Transverse colon (tissue), 4 donors: ENCODE data around the gene CKAP5. TPM values are rescaled to one million over a fixed set of nuclear protein-coding genes. Genes with fewer than 3 reads are reported as not detected.

ENCODE experiments used
- DNase-seq: peaks from one replicate; pipeline ENCODE4 v3.0.0-alpha.2; 2019
- H3K27ac ChIP-seq, 4 donors: fragments of 200-600 bp; sonication (generic); 2 replicates each; pipeline ENCODE4 v1.5.1; 2016 to 2018; ENCODE audit warnings: inconsistent platforms in 4 of 4
- H3K27me3 ChIP-seq: fragments of 200-600 bp; sonication (generic); 2 replicates; pipeline ENCODE4 v1.5.1; 2017; ENCODE audit warnings: inconsistent platforms
- H3K36me3 ChIP-seq, 4 donors: fragments of 200-600 bp; sonication (generic); 2 replicates each; pipeline ENCODE4 v1.5.1; 2017 to 2019; ENCODE audit warnings: inconsistent platforms in 4 of 4
- H3K4me1 ChIP-seq, 4 donors: fragments of 200-600 bp; sonication (generic); 2 replicates each; pipeline ENCODE4 v1.5.1; 2017 to 2020; ENCODE audit warnings: inconsistent platforms in 4 of 4
- H3K4me3 ChIP-seq, 4 donors: fragments of 200-600 bp; sonication (generic); 1 replicate in 1 of 4; 2 replicates in 3 of 4; pipeline versions ENCODE4 v1.5.1 to v1.6.1; 2017 to 2019; ENCODE audit warnings: inconsistent platforms in 4 of 4
- H3K9me3 ChIP-seq, 2 donors: fragments of 200-600 bp; sonication (generic); 2 replicates each; pipeline ENCODE4 v1.5.1; 2017 to 2019; ENCODE audit warnings: inconsistent platforms in 2 of 2
- EP300 ChIP-seq: sonication (generic); formaldehyde crosslinking; IDR thresholded peaks from one replicate; pipeline ENCODE4 v1.6.1; 2017; ENCODE audit warnings: antibody characterized with exemption, low read depth
- POLR2A ChIP-seq: fragments of 450-650 bp; IDR thresholded peaks from one replicate; pipeline ENCODE4 v1.6.1; 2016; ENCODE audit warnings: antibody characterized with exemption, mild to moderate bottlenecking, moderate library complexity
- POLR2AphosphoS5 ChIP-seq, 3 donors: sonication (generic); formaldehyde crosslinking; IDR thresholded peaks; one replicate each; pipeline ENCODE4 v1.6.1; 2016; ENCODE audit warnings: antibody characterized with exemption in 3 of 3
- WGBS, 2 donors: methylation state at CpG; one replicate each; pipeline ENCODE4 v1.1.5; 2018; ENCODE audit warnings: low coverage in 1 of 2; 5-methylcytosine and 5-hydroxymethylcytosine counted together
- in situ Hi-C, 4 donors: fragments of 200-750 bp; cut with MboI; loops; one replicate each; pipeline versions ENCODE4 v1.15.0 to v1.15.1; 2017; ENCODE audit warnings: low sequenced_read_pairs in 3 of 4, low pct_ligation_motif_present in 1 of 4, low pct_unique_long_range_greater_than_20kb in 1 of 4
- intact Hi-C: fragments of 100-400 bp; cut with DNase I; formaldehyde crosslinking; loops from one replicate; pipeline ENCODE4 v1.15.1; 2023; ENCODE audit warnings: low total_unique reads
- total RNA-seq, 4 donors: library from RNA; depleted of rRNA; stranded (reverse); fragments of >200 nt; gene quantifications; one replicate each; pipeline ENCODE4 v1.1.0, GENCODE V29; 2016
- TF ChIP-seq, protein P1 (sequence below), 5 experiments: fragments of 200-600 bp in 3 of 5; fragments of 450-650 bp in 2 of 5; sonication (generic) in 3 of 5; IDR thresholded peaks; 1 replicate in 2 of 5; 2 replicates in 3 of 5; pipeline ENCODE4 v1.5.1; 2016 to 2017; ENCODE audit warnings: antibody characterized with exemption in 5 of 5, inconsistent platforms in 3 of 5, mild to moderate bottlenecking in 2 of 5, moderate library complexity in 1 of 5

The CKAP5 gene
- total RNA-seq, 4 donors from 2014 or later, result 9.7 to 32.2 (median 28.1) TPM

DNA sequence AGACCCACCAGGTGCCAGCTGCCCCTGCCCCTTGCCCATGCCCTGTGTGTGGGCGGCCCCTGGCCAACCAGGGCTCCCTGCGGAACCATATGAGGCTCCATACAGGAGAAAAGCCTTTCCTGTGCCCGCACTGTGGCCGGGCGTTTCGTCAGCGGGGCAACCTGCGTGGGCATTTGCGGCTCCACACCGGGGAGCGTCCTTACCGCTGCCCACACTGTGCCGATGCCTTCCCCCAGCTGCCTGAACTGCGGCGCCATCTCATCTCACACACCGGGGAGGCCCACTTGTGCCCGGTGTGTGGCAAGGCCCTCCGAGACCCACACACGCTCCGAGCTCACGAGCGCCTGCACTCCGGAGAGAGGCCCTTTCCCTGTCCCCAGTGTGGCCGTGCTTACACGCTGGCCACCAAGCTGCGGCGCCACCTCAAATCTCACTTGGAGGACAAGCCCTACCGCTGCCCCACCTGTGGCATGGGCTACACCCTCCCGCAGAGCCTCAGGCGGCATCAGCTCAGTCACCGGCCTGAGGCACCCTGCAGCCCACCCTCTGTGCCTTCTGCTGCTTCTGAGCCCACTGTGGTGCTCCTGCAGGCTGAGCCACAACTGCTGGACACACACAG lies 140.9 kb downstream of the CKAP5 start:
- intact Hi-C loops (no loop called here), in situ Hi-C loops (no loop called here)
- H3K27me3 ChIP-seq, result no peaks in the 10 kb centered on the region
- no peak for TF ChIP-seq POLR2A
- TF ChIP-seq POLR2AphosphoS5 (IDR thresholded peaks at IDR 0.05), result no peak
- no peak for TF ChIP-seq EP300
- TF ChIP-seq, protein P1, sequence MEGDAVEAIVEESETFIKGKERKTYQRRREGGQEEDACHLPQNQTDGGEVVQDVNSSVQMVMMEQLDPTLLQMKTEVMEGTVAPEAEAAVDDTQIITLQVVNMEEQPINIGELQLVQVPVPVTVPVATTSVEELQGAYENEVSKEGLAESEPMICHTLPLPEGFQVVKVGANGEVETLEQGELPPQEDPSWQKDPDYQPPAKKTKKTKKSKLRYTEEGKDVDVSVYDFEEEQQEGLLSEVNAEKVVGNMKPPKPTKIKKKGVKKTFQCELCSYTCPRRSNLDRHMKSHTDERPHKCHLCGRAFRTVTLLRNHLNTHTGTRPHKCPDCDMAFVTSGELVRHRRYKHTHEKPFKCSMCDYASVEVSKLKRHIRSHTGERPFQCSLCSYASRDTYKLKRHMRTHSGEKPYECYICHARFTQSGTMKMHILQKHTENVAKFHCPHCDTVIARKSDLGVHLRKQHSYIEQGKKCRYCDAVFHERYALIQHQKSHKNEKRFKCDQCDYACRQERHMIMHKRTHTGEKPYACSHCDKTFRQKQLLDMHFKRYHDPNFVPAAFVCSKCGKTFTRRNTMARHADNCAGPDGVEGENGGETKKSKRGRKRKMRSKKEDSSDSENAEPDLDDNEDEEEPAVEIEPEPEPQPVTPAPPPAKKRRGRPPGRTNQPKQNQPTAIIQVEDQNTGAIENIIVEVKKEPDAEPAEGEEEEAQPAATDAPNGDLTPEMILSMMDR (IDR thresholded peaks at IDR 0.05), result no peak
- H3K36me3 ChIP-seq, result peaks cover 0 to 42% (median 20%) of the 10 kb centered on the region in 4 donors
- peaks cover 10 to 19% (median 13%) of the 10 kb centered on the region in 4 donors for H3K4me1 ChIP-seq
- no peak overlapping the region for H3K27ac ChIP-seq
- DNase-seq, result no peak
- no peaks in the 10 kb centered on the region for H3K9me3 ChIP-seq
- H3K4me3 ChIP-seq, result no peak overlapping the region
- 98% methylated on average over 21 of the region's 31 CpGs; no CpG with 5 or more reads in 1 of the 2 donors for WGBS, 2 donors

DNA sequence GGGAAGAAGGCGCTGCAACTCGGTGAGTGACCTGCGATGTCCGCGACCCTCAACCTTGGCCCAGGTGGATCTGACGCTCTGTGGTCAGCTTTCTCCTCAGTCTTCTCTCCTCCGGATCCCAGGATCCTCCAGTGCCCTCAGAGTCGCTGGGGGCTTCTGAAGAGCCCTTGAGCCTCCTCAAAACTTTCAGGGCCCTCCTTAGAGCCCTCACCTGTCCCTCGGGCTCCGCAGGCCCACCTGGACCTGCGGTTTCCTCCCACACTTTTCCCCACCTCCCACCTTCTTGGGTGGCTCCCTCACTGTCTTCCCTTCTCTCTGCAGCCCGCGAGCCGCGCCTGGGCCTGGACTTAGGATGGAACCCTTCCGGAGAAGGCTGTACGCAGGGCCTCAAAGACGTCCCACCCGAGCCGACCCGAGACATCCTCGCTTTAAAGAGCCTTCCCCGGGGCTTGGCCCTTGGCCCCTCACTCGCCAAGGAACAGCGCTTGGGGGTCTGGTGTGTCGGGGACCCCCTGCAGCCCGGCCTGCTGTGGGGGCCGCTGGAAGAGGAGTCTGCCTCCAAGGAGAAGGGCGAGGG lies 144.9 kb downstream of the CKAP5 start:
- peaks cover 0 to 39% (median 17%) of the 10 kb centered on the region in 4 donors for H3K36me3 ChIP-seq
- DNase-seq, result no peak
- no peaks in the 10 kb centered on the region for H3K9me3 ChIP-seq
- in situ Hi-C loops, result no loop called here
- no peak for TF ChIP-seq EP300
- TF ChIP-seq POLR2A, result no peak
- TF ChIP-seq POLR2AphosphoS5 (IDR thresholded peaks at IDR 0.05), result no peak
- TF ChIP-seq, protein P1 (IDR thresholded peaks at IDR 0.05), result no peak
- peaks cover 16 to 49% (median 39%) of the 10 kb centered on the region in 4 donors for H3K4me1 ChIP-seq
- WGBS, 2 donors, result 1% methylated on average over 25 of the region's 29 CpGs; no CpG with 5 or more reads in 1 of the 2 donors
- H3K27ac ChIP-seq, result peak overlapping the region; percentile 91 to 95 (median 92)
- H3K27me3 ChIP-seq, result no peaks in the 10 kb centered on the region
- intact Hi-C loops, result no loop called here
- peak overlapping the region; percentile 67 to 100 (median 99) for H3K4me3 ChIP-seq

DNA sequence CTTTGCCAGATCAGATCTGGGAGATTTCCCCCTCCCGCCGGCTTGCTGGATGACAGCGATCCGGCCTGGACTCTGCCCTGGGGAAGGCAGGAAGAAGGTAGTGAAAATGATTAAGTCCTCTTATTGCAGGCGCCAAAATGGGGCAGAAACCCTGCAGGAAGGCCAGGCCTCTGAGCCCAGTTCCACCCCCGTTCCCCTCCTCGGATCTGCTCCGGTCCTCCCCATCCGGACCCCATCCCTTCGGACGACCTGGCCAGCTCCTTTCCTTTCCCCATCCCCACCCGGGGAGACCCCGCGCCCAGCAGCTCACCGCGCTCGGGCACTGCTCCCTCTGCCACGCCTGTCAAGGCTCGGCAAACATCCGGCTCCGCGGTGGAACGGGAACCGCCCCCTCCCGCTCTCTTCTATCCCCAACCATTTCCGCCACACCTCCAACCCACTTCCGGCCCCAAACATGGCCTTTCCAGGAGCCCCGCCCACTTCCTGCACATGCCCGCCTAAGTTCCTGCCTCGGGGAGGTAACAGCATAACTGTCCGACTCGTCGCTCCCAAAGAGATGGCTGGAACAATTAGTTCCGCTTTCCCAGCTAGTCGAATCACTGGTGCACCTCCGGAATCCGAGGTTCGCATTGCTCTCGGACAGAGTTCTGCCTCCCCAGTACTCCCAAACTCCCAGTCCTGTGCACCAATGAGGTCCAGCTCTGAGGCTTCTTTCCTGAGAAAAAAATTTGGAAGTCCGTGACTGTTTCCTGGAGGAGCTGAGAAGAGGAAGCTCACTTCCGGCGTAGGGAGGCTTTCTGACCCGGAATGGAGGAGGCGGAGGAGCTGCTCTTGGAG lies 145.6 kb downstream of the CKAP5 start, which contains the start of the genes ARHGAP1 and ZNF408:
Gene ARHGAP1 (minus strand): TSS at position 379 of the 837 bp plus-strand sequence. CDS start 4,512 bp downstream, outside the sequence.
Gene ZNF408 (plus strand): TSS at position 791 of the 837 bp plus-strand sequence. CDS start 17 bp downstream, at position 808.
- intact Hi-C loops, result no loop called here
- WGBS, 2 donors, result 0 to 1% methylated on average over 4 to 44 of the region's 44 CpGs

More for the DNA sequence above, 145.6 kb downstream of the CKAP5 start, which contains the start of the genes ARHGAP1 and ZNF408:
- H3K36me3 ChIP-seq, result peaks cover 0 to 38% (median 16%) of the 10 kb centered on the region in 4 donors
- peak within 1 kb of the TSS; percentile 91 to 95 (median 92) for H3K27ac ChIP-seq
- H3K27me3 ChIP-seq, result no peaks in the 10 kb centered on the region
- peaks cover 16 to 53% (median 42%) of the 10 kb centered on the region in 4 donors for H3K4me1 ChIP-seq
- H3K9me3 ChIP-seq, result no peaks in the 10 kb centered on the region
- DNase-seq, result peak; percentile 100
- peak within 1 kb of the TSS; percentile 67 to 100 (median 99) for H3K4me3 ChIP-seq
- TF ChIP-seq POLR2A, result peak; percentile 97
- TF ChIP-seq, protein P1 (IDR thresholded peaks at IDR 0.05), result no peak
- TF ChIP-seq EP300, result no peak
- TF ChIP-seq POLR2AphosphoS5 (IDR thresholded peaks at IDR 0.05), result peak; percentile 92 to 98 (median 94)
- in situ Hi-C loops, result no loop called here
